HG03558 (cell line): ENCODE data around the gene DNAJC18.
"Not testable (repeated sequence)": the region's sequence is repeated elsewhere in the genome, so short reads cannot be mapped to it uniquely, and the experiment has no call there.

Experiments used
- ATAC-seq: cut with Tn5 transposase; IDR thresholded peaks from one replicate; pipeline ENCODE4 v1.9.1; 2021; ENCODE audit warnings: moderate number of reproducible peaks; ENCODE audit not compliant: unreplicated experiment; ENCODE audit errors: extremely low read depth

Gene DNAJC18

GRCh38 chr5:139390639-139391569 lies 48.4 kb downstream of the DNAJC18 start:
- ATAC-seq, result no peak

GRCh38 chr5:139389701-139390638 lies 49.4 kb downstream of the DNAJC18 start, which contains the start of gene MZB1:
MZB1 (minus strand) TSS chr5:139389913; CDS start chr5:139389856, 57 bp downstream.
- ATAC-seq, result no peak

GRCh38 chr5:139388198-139388821 lies 51.0 kb downstream of the DNAJC18 start:
- ATAC-seq, result no peak

- ATAC-seq, result no peak
Observed at GRCh38 chr5:139387611-139388197, 51.6 kb downstream of the DNAJC18 start.

GRCh38 chr5:139386956-139387355 lies 52.4 kb downstream of the DNAJC18 start:
- not testable (repeated sequence) for ATAC-seq

DNA sequence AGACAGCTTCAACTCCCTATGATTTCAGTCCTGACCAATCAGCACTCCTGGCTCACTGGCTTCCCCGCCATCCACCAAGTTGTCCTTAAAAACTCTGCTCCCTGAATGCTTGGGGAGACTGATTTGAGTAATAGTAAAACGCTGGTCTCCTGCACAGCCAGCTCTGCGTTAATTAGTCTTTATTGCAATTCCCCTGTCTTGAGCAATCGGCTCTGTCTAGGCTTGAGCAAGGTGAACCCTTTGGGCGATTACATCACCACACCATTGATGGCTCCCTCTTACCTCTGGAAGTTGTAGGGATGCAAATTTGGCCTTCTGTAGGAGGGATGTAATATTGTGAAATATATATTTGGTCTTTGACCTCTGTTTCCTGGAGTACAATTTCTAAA lies 53.3 kb downstream of the DNAJC18 start:
- ATAC-seq, result no peak

- ATAC-seq, result no peak
Observed at GRCh38 chr5:139385061-139386049, 54.0 kb downstream of the DNAJC18 start.

- no peak for ATAC-seq
Observed at GRCh38 chr5:139384591-139385051, 54.7 kb downstream of the DNAJC18 start.

DNA sequence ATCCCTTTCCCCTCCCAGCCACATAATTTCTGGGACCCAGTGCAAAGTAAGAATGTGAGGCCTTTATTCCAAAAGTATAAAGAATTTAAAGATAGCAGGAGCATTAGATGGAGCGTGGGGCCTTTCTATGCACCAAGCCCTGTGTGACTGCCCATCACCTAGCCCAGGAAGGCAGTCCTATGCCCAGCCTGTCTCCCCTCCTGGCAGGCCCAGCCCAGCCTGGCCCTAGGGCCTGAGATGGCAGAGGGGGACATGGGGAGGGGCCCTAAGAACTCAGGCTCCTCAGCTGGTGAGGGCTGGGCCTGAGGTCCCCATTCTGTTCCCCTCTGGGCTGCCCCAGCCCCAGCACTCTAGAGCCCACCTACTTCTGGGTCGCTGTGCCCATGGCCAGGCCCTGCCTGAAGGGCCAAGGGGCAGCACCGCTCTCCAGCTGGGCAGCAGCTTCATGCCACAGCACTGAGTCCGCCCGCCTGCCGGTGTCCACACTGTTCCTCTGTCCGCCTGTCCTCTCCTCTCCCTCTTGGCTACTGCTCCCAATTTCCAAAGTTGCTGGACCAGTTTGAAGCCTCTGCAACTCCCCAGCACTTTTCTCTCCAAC lies 55.2 kb downstream of the DNAJC18 start:
- ATAC-seq, result no peak

DNA sequence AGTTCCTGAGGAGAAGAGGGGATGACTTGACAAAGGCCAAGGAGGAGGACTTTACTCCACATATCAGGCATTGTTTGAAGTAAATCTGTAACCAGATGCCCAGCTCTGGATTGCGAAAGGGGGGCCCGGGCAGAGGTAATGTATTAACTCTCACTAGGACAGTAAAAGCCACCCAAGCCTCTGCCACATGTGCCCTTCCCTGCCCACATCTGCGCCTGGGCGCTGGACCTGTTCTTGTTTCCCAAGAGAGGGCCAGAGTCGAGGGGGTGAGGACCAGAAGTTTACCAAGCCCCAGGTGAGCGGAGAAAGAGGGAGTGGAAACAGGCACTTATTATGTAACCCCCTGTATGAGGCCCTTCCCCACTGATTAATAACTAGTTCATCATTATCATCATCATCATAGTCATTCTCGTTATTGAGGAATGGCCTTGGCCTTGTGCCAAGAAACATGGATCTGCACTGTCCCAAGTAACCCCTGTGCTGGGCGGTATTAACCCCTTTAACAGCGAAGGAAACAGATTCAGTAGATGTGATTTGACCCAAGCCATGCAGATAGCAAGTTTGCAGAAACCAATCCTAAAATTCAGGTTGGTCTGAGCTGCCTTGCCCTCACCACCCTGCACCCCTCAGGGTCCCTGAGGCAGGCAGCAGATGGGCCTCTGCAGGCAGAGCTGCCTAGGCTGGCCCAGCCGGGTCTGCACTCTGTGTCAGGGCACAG lies 55.9 kb downstream of the DNAJC18 start, which contains the start of gene SLC23A1:
Gene SLC23A1, minus strand, starts transcription at position 23 of the 718 bp plus-strand sequence. CDS start 44 bp downstream, outside the sequence.
- no peak for ATAC-seq

DNA sequence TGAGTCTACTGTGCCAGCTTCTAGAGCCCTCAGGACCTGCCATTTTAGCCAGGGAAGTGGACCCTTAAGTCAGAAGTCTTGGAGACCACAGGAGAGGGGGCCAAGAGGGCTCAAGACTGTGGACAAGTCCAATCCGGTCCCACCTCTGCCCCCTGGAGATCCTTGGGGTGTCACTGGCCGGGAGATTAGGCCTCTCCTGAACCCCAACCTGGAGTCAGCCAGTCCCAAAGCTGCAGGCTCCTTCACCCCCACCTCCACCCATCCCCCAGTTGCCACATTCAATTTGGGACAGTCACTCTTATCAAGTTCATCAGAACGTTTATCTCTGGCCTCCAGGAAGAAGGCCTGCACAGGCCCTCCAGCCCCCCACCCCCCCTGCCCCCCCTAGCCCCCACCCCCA lies 56.5 kb downstream of the DNAJC18 start:
- ATAC-seq, result no peak

DNA sequence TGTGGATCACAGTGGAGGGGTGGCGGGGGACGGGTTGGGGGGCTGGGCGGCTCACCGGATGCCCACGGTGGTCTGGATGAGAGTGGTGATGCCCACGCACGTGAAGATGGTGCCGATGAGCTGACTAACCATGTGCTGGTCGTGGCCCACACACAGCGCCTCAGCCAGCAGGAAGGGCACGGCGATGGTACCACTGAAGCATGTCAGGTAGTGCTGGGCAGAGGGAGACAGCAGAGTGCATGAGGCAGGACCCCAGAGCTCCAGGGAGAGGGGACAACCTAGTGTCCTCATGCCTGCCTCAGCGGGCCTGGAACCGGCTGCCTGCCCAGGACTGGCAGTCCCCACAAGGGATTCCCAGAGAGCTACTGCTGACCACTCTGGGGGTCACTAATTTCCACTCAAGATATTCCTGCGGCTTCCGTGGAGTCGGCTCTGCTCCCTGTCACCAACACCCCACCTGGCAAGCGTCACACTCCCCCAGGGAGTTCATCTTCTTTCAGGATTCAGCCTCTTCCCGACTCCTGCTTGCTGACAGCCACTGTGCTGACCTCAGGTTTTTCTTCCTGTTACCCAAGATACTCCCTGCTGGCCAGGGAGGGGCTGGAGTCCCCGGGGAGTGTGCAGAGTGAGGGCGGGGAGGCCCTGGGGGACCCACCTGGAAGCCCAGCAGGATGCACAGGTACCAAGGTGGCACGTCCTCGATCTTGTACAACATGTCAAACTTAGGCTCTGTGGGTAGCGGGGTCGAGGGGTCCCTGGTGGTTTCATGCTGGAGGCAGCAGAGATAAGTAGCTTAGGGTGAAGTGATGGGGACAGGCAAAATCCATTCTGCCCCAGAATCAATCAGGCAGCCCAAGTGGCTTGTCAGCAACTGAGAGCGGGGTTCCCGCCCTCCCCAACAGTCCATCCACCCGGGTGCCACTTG lies 57.2 kb downstream of the DNAJC18 start:
- no peak for ATAC-seq

- no peak for ATAC-seq
Observed at GRCh38 chr5:139379626-139380449, 59.5 kb downstream of the DNAJC18 start.

- no peak for ATAC-seq
Observed at GRCh38 chr5:139378941-139379361, 60.4 kb downstream of the DNAJC18 start.

- no peak for ATAC-seq
Observed at GRCh38 chr5:139378101-139378825, 61.1 kb downstream of the DNAJC18 start.
